C1 segment of cervical spinal cord (tissue), 14 donors: ENCODE measurements around the gene MSI2.
A peak's percentile ranks its signal among the peaks of the same experiment; 100 is the strongest.

ENCODE experiments used
- DNase-seq, 14 donors: peaks; one replicate each; lab custom pipeline; 2025; lab: John Stamatoyannopoulos, UW

The MSI2 gene

DNA sequence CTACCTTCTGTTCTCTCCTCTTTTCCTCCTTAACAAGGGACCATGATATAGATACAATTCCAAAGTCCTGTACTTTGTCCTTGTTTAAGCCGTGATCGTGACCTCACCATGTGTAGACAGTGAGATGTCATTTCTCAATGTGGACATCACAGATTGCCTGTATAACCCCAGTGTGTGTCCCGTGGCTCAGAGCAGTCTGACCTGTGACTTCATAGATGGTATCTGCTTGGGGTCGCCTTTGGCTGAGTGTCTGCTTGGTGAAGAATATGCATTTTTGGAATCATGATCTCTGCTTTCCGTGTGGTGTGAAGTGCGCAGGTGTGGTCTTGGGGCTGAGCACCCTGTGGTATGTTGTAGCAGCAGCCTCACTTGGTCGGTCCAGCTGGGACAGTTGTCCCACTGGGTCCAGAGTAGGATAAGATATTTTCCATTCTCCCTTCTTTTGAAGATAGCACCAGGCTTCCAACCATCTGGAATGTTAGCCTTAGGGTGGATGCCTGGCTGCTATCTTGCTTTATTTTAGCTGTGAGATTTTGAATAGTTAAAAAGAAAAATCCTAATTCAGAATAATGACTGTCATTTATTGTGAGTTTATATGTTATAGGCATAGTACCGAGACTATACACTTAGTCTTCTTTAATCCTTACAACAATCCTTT lies 13.4 kb downstream of the MSI2 start:
- no peak for DNase-seq

- DNase-seq, result no peak
Measured at GRCh38 chr17:57270801-57271245, 14.5 kb downstream of the MSI2 start.

GRCh38 chr17:57271821-57272220 lies 15.5 kb downstream of the MSI2 start:
- DNase-seq, result peak in 3 of 14 donors; percentile 25 to 60 (median 34)

DNA sequence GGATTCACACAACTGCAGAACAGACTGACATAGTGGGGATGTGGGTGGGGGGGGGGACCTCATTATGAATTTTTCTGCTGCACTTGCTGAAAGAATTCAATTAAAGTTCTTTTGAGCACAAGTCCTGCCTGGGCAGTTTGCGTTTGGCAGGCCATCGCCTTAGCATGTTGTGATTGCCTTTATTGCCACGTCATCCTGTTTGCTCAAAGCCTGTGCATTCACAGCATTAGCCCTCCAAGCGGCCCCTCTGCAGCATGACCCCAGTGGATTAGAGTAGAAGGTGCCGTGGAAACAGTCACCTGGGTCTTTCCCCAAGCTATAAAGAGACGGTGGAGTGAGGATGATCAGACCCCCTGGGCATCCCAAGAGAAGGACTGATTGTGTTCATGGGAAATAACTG lies 17.2 kb downstream of the MSI2 start:
- no peak for DNase-seq

DNA sequence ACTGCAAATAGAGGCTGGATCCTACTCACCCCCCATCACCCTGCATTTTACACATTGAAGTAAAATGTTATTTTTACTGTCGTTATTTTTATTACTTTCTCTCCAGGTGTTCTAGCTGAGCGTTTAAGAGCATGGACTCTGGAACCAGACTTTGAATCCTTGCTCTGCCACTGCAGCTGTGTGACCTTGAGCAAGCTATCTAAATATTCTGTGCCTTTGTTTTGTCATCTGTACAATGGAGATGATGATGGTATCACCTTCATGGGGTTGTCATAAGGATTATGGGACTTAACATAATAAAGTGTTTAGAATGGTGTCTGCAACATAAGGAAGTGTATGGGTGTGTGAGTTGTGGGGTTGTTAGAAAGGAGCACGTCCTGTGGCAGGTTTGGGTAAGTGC lies 17.8 kb downstream of the MSI2 start:
- DNase-seq, result no peak

DNA sequence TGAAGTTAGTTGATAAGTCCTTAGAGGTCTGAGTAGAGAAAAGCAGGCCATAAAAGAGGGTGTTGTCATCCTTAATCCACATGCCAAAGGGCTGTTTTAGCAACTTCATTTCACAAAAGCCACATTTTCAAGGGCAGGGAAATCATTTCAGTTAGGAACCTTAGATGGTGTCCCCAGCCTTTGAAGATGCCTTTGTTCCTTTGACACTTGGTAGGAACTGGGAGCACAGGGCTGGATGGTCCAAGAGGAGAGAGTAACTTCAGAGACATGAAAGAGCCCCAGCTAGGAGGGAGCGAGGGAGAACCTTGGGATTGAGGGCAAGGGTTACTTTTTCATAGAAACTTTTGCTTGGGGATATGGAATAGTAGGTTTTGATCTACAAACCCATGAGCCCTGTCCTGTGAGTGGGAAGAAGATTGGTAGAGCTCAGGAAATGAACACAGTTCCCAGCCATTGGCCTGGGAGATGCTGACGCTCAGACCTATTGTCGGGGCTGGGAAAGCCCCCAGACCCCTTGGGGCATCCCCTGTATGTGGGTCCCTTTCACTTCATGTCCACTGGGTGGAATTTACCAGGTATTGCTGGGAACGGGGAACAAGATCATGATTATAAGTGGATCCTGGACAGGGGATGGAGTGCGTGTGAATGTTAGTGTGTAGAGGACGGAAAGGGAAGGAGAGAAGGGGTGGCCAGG lies 18.9 kb downstream of the MSI2 start:
- no peak for DNase-seq

DNA sequence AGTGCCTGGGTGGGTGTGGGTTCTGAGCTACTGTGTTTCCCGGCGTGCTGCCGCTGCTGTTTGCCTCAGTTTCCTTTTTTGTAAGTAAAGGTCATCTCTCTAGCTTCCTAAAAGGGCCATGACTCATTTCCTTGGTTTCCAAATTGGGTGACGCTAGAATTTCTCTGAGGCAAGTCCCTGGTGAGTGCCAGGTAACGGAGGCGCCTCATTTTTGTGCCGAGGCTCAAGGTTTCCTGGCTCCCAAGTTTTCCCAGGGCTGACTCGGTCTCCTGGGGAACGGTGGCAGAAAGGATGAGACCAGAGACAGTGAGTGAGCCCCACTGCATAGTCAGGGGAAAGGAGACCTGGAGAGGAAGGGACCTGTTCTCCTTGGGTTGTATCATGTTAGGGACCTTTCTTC lies 20.3 kb downstream of the MSI2 start:
- DNase-seq, result peak in 5 of 14 donors; percentile 3 to 76 (median 49)

DNA sequence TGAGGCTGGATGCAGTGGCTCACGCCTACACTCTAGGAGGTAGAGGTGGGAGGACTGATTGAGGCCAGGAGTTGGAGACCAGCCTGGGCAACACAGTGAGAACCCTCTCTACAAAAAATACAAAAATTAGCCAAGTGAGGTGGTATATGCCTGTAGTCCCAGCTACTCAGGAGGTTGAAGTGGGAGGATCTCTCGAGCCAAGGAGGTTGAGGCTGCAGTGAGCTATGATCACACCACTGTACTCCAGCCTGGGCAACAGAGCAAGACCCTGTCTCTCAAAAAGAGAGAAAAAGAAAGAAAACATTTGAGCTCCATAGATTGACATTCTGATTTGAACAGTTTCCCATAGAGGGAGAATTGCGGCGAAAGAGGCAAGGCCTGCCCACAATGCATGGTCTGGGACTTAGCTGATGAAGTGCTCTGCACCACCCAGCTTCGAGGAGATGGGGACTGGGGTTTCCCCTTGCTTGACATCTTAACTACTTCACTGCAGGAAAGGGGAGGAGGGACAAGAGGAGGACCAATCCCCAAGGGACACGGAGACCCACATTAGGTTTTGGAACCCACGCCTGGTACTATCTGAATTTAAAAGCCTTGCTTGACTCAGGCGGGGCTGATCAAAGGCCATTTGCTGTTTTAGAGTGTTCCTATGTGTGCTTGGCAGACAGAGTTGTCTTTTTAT lies 21.7 kb downstream of the MSI2 start:
- DNase-seq, result no peak

DNA sequence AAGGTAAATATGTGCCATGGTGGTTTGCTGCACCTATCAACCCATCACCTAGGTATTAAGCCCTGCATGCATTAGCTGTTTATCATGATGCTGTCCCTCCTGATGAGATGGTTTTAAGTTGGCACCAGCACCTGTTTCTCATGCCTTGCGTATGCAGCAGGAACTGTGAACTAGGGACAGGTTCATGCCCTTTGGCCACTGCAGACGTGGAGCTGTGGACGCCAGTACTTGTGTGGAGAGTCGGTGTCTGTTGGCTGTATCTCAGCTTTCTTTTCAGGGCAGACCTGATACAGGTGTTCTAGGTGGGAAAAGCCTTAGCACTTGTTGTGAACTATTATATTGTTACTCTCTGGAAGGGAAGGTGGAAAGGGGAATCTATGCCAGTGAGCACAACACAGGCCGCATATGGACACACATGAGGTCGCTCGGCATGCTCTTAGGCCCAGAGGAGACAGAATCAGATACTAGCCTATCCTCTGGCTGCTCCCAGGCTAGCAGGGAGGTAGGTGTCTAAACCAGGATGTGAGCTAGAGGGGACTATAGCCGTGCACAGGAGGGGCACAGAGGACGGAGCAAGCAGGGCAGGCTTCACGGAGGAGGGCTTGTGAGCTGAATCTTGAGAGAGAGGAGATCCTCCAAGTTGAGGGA lies 22.5 kb downstream of the MSI2 start:
- DNase-seq, result no peak

DNA sequence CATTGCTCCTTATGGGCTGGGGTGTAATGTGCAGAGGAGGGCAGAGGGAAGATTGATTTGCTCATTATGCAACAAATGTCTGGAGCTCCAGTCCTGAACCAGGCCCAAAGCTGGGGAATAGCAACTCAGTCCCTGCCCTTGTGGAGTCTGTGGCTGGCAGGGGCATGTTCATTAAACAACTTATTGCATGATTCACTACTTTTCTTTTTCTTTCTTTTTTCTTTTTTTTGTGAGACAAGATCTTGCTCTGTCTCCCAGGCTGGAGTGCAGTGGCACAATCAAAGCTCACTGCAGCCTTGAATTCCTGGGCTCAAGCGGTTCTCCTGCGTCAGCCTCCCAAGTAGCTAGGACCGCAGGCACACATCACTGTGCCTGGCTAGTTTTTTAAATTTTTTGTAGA lies 23.1 kb downstream of the MSI2 start:
- peak in 1 of 14 donors; percentile 35 for DNase-seq

GRCh38 chr17:57281887-57282286 lies 25.6 kb downstream of the MSI2 start:
- no peak for DNase-seq

DNA sequence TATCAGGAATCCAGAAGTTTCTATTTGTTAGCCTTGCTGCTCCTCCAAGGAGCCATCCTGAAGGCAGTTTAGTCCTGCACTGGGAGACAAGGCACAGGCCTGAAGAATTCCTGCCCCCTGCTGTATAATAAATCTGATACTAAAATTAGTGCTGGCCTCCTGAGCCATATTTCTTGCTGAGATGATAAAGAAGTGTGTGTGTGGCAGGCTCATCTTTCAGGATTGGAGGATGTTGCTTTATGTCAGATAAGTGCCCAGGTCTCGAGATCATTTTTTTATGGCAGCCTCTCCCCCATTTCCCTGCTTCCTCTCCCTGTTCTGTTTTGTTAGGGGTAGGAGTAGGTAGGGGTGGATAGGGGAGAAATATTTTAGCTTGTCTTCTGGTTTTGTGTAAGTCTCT lies 26.0 kb downstream of the MSI2 start:
- DNase-seq, result no peak

- DNase-seq, result no peak
Measured at GRCh38 chr17:57283203-57283971, 27.1 kb downstream of the MSI2 start.

- DNase-seq, result no peak
Measured at GRCh38 chr17:57284583-57284982, 28.3 kb downstream of the MSI2 start.

DNA sequence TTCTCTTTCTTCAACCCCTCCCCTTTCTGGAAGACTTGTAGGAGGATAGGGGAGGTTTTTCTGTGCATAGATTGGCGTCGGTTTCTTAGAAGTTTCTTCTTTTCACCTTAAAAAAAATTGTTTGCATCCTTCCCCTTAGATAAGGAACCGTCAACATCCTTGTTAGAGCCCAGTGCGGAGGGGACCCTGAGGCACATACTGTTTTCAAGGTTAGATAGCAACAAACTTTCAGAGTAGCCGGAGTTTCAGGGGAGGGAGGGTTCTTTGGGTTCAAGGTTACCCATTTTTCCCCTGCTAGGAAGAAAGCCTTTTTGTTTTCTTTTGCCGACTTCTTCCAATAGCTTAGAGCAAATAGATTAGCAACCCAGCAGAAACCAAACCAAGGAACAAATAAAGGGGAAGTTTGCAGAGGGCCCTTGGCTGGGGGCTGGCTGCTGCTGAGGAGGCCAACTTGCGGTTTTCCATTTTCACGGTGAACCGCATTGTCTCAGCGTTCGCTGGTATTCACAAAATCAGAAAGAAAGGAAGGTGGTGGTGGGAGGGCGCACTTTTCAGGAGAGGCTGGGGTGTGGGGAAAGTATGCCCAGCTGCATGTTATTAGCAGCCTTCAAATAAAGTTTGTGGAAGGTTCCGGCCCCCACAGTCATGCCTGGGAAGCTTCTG lies 28.8 kb downstream of the MSI2 start:
- peak in 2 of 14 donors; percentile 47 to 58 for DNase-seq

DNA sequence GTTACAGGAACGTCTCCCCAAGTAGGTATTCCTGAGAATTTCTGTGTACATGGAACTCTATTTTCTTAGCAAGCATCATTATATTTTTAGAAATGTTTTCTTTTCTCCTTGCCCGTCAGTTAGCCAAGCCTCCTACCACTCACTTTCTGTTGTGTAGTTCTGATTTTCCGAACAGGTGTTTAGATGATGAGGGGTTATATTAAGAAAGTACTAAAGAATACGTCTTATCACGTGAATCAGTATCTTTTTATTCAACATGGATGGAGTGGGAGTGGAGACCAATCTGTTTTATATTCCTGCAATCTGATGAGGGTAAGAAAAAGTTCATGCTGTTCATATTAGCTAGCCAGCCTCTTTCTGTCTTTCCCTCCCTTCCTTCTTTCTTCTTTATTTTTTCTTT lies 29.4 kb downstream of the MSI2 start:
- no peak for DNase-seq

GRCh38 chr17:57286399-57287105 lies 30.2 kb downstream of the MSI2 start:
- DNase-seq, result peak in 1 of 14 donors; percentile 60

- DNase-seq, result no peak
Measured at GRCh38 chr17:57288040-57288772, 31.9 kb downstream of the MSI2 start.

GRCh38 chr17:57288773-57289121 lies 32.4 kb downstream of the MSI2 start:
- DNase-seq, result peak in 2 of 14 donors; percentile 37 to 43

GRCh38 chr17:57289130-57289529 lies 32.8 kb downstream of the MSI2 start:
- peak in 1 of 14 donors; percentile 37 for DNase-seq
